A673 (cell line): Measurements from ENCODE around the gene ESPL1. TPM values are rescaled to one million over a fixed set of nuclear protein-coding genes. Genes with fewer than 3 reads are reported as not detected.

Experiments used
- BruUV-seq: library from RNA; stranded (reverse); fragments of 400-500 nt; replicated peaks from 2 replicates; lab custom pipeline; 2021; lab: Mats Ljungman, UMichigan
- CTCF ChIA-PET: fragments of 300-600 bp; sonication (Branson Sonifier 250); formaldehyde crosslinking; loops from one replicate; lab custom pipeline; 2022; ENCODE audit warnings: antibody characterized with exemption; lab: Charles Lee
- POLR2A ChIA-PET: fragments of 300-600 bp; sonication (Branson Sonifier 250); formaldehyde crosslinking; loops from one replicate; lab custom pipeline; 2022; ENCODE audit warnings: antibody characterized with exemption; ENCODE audit not compliant: low non-redundant PET; lab: Charles Lee
- DNase-seq: peaks from one replicate; pipeline ENCODE4 v3.0.0-alpha.2; 2015; ENCODE audit warnings: low spot score
- H3K27ac ChIP-seq: fragments of 200-600 bp; sonication (generic); 2 replicates; pipeline ENCODE4 v1.5.1; 2016; ENCODE audit warnings: mixed run types, low read depth, mild to moderate bottlenecking, mixed read lengths, antibody characterized with exemption, low read length; ENCODE audit not compliant: poor library complexity, severe bottlenecking
- H3K27me3 ChIP-seq: fragments of 200-600 bp; sonication (generic); replicated peaks from 2 replicates; pipeline ENCODE4 v1.6.1; 2017; ENCODE audit warnings: mixed run types, low read depth, mild to moderate bottlenecking, mixed read lengths, antibody characterized with exemption, low read length; ENCODE audit not compliant: insufficient read depth, poor library complexity
- H3K36me3 ChIP-seq: fragments of 200-600 bp; sonication (generic); 2 replicates; pipeline ENCODE4 v1.6.1; 2016; ENCODE audit warnings: mixed run types, mild to moderate bottlenecking, mixed read lengths, antibody characterized with exemption, low read length; ENCODE audit not compliant: insufficient read depth, poor library complexity, severe bottlenecking
- H3K4me1 ChIP-seq: fragments of 200-600 bp; sonication (generic); 2 replicates; pipeline ENCODE4 v1.6.1; 2017; ENCODE audit warnings: mixed run types, mild to moderate bottlenecking, mixed read lengths, antibody characterized with exemption, low read length; ENCODE audit not compliant: insufficient read depth, poor library complexity, severe bottlenecking
- H3K4me3 ChIP-seq: fragments of 200-600 bp; sonication (generic); 2 replicates; pipeline ENCODE4 v1.5.1; 2016; ENCODE audit warnings: low read depth, mixed run types, mild to moderate bottlenecking, mixed read lengths, low read length; ENCODE audit not compliant: poor library complexity, severe bottlenecking
- H3K9me3 ChIP-seq: fragments of 200-600 bp; sonication (generic); 2 replicates; pipeline ENCODE4 v1.6.1; 2016; ENCODE audit warnings: mixed run types, low read depth, mild to moderate bottlenecking, mixed read lengths, antibody characterized with exemption, low read length; ENCODE audit not compliant: poor library complexity, severe bottlenecking
- EZH2 ChIP-seq: fragments of 200-600 bp; sonication (generic); IDR thresholded peaks from 2 replicates; pipeline ENCODE4 v1.6.1; 2017; ENCODE audit warnings: borderline replicate concordance, low read depth, mild to moderate bottlenecking, mixed read lengths, antibody characterized with exemption, low read length; ENCODE audit not compliant: poor library complexity, severe bottlenecking
- intact Hi-C: fragments of 100-400 bp; cut with micrococcal nuclease; formaldehyde crosslinking; loops from one replicate; pipeline ENCODE4 v1.10.0; 2022; ENCODE audit not compliant: unreplicated experiment
- total RNA-seq: library from RNA; stranded (reverse); gene quantifications from 2 replicates; pipeline ENCODE4 v1.2.3, GENCODE V29; 2021
- TF ChIP-seq, protein P1 (sequence below): fragments of 300-800, 200-600 bp; sonication (generic); conservative IDR thresholded peaks from 2 replicates; pipeline ENCODE4 v1.5.1; 2017; ENCODE audit warnings: low read depth, mild to moderate bottlenecking, antibody characterized with exemption, low read length, moderate library complexity, mixed read lengths

The ESPL1 gene
- total RNA-seq, 1 experiment from 2014 or later: 99.1 TPM

GRCh38 chr12:53233671-53234121 is 34.4 kb upstream of the ESPL1 start:
- no peaks in the 10 kb centered on the region for H3K36me3 ChIP-seq
- no peak overlapping the region for H3K4me3 ChIP-seq
- no peak for TF ChIP-seq EZH2
- TF ChIP-seq, protein P1, sequence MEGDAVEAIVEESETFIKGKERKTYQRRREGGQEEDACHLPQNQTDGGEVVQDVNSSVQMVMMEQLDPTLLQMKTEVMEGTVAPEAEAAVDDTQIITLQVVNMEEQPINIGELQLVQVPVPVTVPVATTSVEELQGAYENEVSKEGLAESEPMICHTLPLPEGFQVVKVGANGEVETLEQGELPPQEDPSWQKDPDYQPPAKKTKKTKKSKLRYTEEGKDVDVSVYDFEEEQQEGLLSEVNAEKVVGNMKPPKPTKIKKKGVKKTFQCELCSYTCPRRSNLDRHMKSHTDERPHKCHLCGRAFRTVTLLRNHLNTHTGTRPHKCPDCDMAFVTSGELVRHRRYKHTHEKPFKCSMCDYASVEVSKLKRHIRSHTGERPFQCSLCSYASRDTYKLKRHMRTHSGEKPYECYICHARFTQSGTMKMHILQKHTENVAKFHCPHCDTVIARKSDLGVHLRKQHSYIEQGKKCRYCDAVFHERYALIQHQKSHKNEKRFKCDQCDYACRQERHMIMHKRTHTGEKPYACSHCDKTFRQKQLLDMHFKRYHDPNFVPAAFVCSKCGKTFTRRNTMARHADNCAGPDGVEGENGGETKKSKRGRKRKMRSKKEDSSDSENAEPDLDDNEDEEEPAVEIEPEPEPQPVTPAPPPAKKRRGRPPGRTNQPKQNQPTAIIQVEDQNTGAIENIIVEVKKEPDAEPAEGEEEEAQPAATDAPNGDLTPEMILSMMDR: no peak
- H3K4me1 ChIP-seq: peaks cover 25% of the 10 kb centered on the region
- DNase-seq: no peak
- BruUV-seq: no TSS peak
- H3K27ac ChIP-seq: no peak overlapping the region
- POLR2A ChIA-PET: interaction anchor here (0.6 kb wide), 1 partner anchor 43 kb away, joined by 3 read pairs; no protein-coding TSS in a partner anchor
- intact Hi-C loops: no loop called here
- CTCF ChIA-PET: no interaction called here
- no peaks in the 10 kb centered on the region for H3K9me3 ChIP-seq
- H3K27me3 ChIP-seq: no peaks in the 10 kb centered on the region

DNA sequence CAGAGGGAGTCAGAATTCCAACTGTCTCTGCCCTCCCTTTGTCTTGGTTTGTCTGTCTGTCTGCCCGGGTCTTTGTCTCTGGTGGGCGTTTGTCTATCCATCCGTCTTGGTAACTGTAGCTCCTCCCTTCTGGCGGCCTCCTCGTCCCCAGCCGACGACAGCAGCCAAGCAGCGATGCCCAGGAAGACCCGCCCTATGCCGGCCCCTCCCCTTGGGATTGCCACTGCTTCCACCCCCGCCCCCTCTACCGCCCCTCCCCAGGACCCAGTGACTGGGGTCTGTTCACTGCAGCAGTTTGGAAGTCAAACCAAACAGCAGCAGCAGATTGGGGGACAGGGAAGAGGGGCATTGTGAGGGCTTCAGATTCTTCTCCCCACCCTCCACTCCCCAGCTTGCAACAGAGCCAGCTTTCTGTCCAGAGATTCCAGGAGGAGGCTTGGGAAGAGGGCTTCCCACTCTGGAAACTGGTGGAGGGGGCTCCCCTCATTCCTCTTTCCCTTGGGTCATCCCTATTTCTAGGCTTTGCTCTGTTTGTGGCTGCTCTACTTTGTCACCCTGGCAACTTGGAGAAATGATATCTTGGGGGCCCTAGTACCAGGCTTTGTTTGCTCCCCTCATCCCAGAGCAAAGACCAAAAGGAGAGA is 33.7 kb upstream of the ESPL1 start:
- Histone ChIP-seq H3K4me1 (peaks cover 25% of the 10 kb centered on the region), H3K36me3 (no peaks in the 10 kb centered on the region), H3K4me3 (no peak overlapping the region), H3K9me3 (no peaks in the 10 kb centered on the region), H3K27me3 (no peaks in the 10 kb centered on the region), H3K27ac (no peak overlapping the region)
- CTCF ChIA-PET: no interaction called here
- POLR2A ChIA-PET: interaction anchor here (0.5 to 0.7 kb wide), 4 partner anchors 44 to 274 kb away, joined by 3 read pairs; no protein-coding TSS in a partner anchor
- peak; percentile 57 for DNase-seq
- no peak for TF ChIP-seq EZH2
- TF ChIP-seq, protein P1: no peak
- intact Hi-C loops: no loop called here
- BruUV-seq: no TSS peak

- no peak overlapping the region for H3K27ac ChIP-seq
- TF ChIP-seq, protein P1: no peak
- no peak for TF ChIP-seq EZH2
- CTCF ChIA-PET: interaction anchor here (0.5 kb wide), 1 partner anchor 182 kb away, joined by 6 read pairs; no protein-coding TSS in a partner anchor
- H3K4me1 ChIP-seq: peaks cover 25% of the 10 kb centered on the region
- no TSS peak for BruUV-seq
- no peak for DNase-seq
- no peaks in the 10 kb centered on the region for H3K9me3 ChIP-seq
- intact Hi-C loops: no loop called here
- H3K4me3 ChIP-seq: no peak overlapping the region
- POLR2A ChIA-PET: no interaction called here
- H3K27me3 ChIP-seq: no peaks in the 10 kb centered on the region
- H3K36me3 ChIP-seq: no peaks in the 10 kb centered on the region
Observed at GRCh38 chr12:53235164-53235563, 32.9 kb upstream of the ESPL1 start.
